Activated CD8-positive, alpha-beta T cell treated with anti-CD3 and anti-CD28 coated beads, Interleukin-2, amount 10 ng/mL, durations not matched to agents 7 days and 5 days (primary cell): ENCODE measurements around the gene GXYLT1. TPM values are rescaled to one million over a fixed set of nuclear protein-coding genes. Genes with fewer than 3 reads are reported as not detected.
"Not testable (repeated sequence)": the region's sequence is repeated elsewhere in the genome, so short reads cannot be mapped to it uniquely, and the experiment has no call there.

Experiments
- ATAC-seq: fragments of 150-1000 bp; cut with Tn5 transposase; one replicate; pipeline ENCODE4 v1.10.0; 2021; ENCODE audit warnings: moderate library complexity
- CTCF ChIA-PET: fragments of 350-600 bp; sonication (Branson Sonifier 250); formaldehyde crosslinking; loops from one replicate; lab custom pipeline; 2021; ENCODE audit warnings: antibody characterized with exemption; lab: Charles Lee
- POLR2A ChIA-PET: fragments of 350-600 bp; sonication (Branson Sonifier 250); formaldehyde crosslinking; loops from one replicate; lab custom pipeline; 2021; ENCODE audit warnings: antibody characterized with exemption; lab: Charles Lee
- DNase-seq: peaks from one replicate; pipeline ENCODE4 v3.0.0-alpha.2; 2020
- H3K27ac Mint-ChIP-seq: one replicate; pipeline ENCODE4 v1.8.0; 2021; ENCODE audit warnings: mild to moderate bottlenecking, mixed read lengths
- H3K27me3 Mint-ChIP-seq: one replicate; pipeline ENCODE4 v1.8.0; 2021; ENCODE audit warnings: low read depth, mixed read lengths
- H3K36me3 Mint-ChIP-seq: one replicate; pipeline ENCODE4 v1.8.0; 2021; ENCODE audit warnings: low read depth, mixed read lengths
- H3K4me1 Mint-ChIP-seq: one replicate; pipeline ENCODE4 v1.8.0; 2021; ENCODE audit warnings: low read depth, mixed read lengths
- H3K4me3 Mint-ChIP-seq: one replicate; pipeline ENCODE4 v1.8.0; 2021; ENCODE audit warnings: mild to moderate bottlenecking, mixed read lengths
- H3K9me3 Mint-ChIP-seq: one replicate; pipeline ENCODE4 v1.8.0; 2022; ENCODE audit warnings: mixed read lengths; ENCODE audit not compliant: insufficient read depth
- total RNA-seq, 2 experiments: library from RNA; stranded (reverse); gene quantifications; one replicate each; pipeline ENCODE4 v1.2.3, GENCODE V29; 2021

The GXYLT1 gene, protein sequence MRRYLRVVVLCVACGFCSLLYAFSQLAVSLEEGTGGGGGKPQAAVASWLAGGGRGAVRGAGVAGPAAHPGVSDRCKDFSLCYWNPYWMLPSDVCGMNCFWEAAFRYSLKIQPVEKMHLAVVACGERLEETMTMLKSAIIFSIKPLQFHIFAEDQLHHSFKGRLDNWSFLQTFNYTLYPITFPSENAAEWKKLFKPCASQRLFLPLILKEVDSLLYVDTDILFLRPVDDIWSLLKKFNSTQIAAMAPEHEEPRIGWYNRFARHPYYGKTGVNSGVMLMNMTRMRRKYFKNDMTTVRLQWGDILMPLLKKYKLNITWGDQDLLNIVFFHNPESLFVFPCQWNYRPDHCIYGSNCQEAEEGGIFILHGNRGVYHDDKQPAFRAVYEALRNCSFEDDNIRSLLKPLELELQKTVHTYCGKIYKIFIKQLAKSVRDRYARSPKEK
- total RNA-seq: 1 to 10 TPM; 7.5 to 9.0 TPM

GRCh38 chr12:42144408-42145196, at the start of gene GXYLT1:
Gene GXYLT1, minus strand, starts transcription at chr12:42144874. Its CDS starts 228 bp downstream, at chr12:42144646.
- ChIA-PET CTCF (interaction anchor here (0.8 to 1.5 kb wide), 8 partner anchors 12 to 228 kb away, joined by 3 to 4 read pairs (median 3); no protein-coding TSS in a partner anchor), POLR2A (interaction anchor here (0.8 kb wide), 2 partner anchors 14 to 187 kb away, joined by 3 read pairs; no protein-coding TSS in a partner anchor)
- Mint-ChIP-seq H3K27me3 (peaks cover 6% of the 10 kb centered on the region), H3K4me1 (peaks cover 37% of the 10 kb centered on the region), H3K27ac (peak within 1 kb of the TSS; percentile 83), H3K36me3 (peaks cover 5% of the 10 kb centered on the region), H3K4me3 (peak within 1 kb of the TSS; percentile 87), H3K9me3 (no peaks in the 10 kb centered on the region)
- DNase-seq: peak; percentile 80
- ATAC-seq: peak; percentile 95

GRCh38 chr12:42192686-42193085, 48.0 kb upstream of the GXYLT1 start:
- no peaks in the 10 kb centered on the region for H3K27me3 Mint-ChIP-seq
- no peaks in the 10 kb centered on the region for H3K9me3 Mint-ChIP-seq
- no peaks in the 10 kb centered on the region for H3K4me1 Mint-ChIP-seq
- ChIA-PET CTCF (no interaction called here), POLR2A (no interaction called here)
- no peak for ATAC-seq
- no peak overlapping the region for H3K4me3 Mint-ChIP-seq
- H3K36me3 Mint-ChIP-seq: peaks cover 7% of the 10 kb centered on the region
- no peak overlapping the region for H3K27ac Mint-ChIP-seq
- no peak for DNase-seq

DNA sequence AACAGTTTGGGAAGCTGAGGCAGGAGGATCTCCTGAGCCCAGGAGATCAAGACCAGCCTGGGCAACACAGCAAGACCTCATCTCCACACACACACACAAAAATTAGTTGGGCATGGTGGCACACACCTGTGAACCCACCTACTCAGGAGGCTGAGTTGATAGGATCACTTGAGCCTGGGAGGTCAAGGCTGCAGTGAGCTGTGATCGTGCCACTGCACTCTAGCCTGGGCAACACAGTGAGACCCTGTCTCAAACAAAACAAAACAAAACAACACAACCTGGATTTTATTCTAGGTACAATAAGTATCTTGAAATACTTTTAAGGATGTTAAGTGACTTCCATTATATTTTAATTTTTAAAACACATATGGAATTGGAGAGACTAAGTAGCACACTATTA, 47.6 kb upstream of the GXYLT1 start:
- Mint-ChIP-seq H3K27ac (no peak overlapping the region), H3K4me3 (no peak overlapping the region), H3K4me1 (no peaks in the 10 kb centered on the region), H3K27me3 (no peaks in the 10 kb centered on the region), H3K9me3 (no peaks in the 10 kb centered on the region), H3K36me3 (peaks cover 7% of the 10 kb centered on the region)
- DNase-seq: no peak
- ChIA-PET CTCF (no interaction called here), POLR2A (no interaction called here)
- no peak for ATAC-seq

GRCh38 chr12:42190376-42190775, 45.7 kb upstream of the GXYLT1 start:
- Mint-ChIP-seq H3K27me3 (no peaks in the 10 kb centered on the region), H3K4me1 (no peaks in the 10 kb centered on the region), H3K4me3 (no peak overlapping the region), H3K36me3 (peaks cover 5% of the 10 kb centered on the region), H3K27ac (no peak overlapping the region), H3K9me3 (no peaks in the 10 kb centered on the region)
- POLR2A ChIA-PET: no interaction called here
- ATAC-seq (no peak), DNase-seq (no peak)
- CTCF ChIA-PET: no interaction called here

GRCh38 chr12:42188275-42188674, 43.6 kb upstream of the GXYLT1 start:
- H3K4me1 Mint-ChIP-seq, CTCF ChIA-PET, H3K27me3 Mint-ChIP-seq, H3K9me3 Mint-ChIP-seq, H3K27ac Mint-ChIP-seq, ATAC-seq, DNase-seq, H3K4me3 Mint-ChIP-seq, H3K36me3 Mint-ChIP-seq: not testable (repeated sequence)
- POLR2A ChIA-PET: interaction anchor here (0.6 kb wide), 1 partner anchor 13 kb away, joined by 6 read pairs; no protein-coding TSS in a partner anchor

DNA sequence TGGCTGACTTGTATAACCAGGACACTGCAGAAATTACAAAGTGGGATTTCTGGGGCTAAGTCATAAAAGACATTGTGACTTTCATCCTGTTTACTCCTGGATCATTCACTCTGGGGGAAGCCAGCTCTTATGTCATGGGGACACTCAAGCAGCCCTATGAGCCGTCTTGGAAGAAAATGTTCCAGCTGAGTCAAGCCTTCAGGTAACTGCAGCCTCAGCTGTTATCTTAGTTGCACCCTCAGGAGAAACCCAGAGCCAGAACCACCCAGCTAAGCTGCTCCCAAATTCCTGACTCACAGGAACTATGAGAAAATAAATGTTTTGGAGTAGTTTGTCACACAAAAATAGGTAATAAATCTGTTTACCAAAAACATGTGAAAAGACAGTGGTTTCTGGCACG, 43.1 kb upstream of the GXYLT1 start:
- Mint-ChIP-seq H3K9me3 (no peaks in the 10 kb centered on the region), H3K27ac (no peak overlapping the region), H3K4me1 (no peaks in the 10 kb centered on the region), H3K4me3 (no peak overlapping the region), H3K36me3 (peaks cover 11% of the 10 kb centered on the region), H3K27me3 (no peaks in the 10 kb centered on the region)
- DNase-seq (no peak), ATAC-seq (no peak)
- CTCF ChIA-PET: no interaction called here
- POLR2A ChIA-PET: no interaction called here

GRCh38 chr12:42186793-42187192, 42.1 kb upstream of the GXYLT1 start:
- no peak overlapping the region for H3K27ac Mint-ChIP-seq
- peaks cover 8% of the 10 kb centered on the region for H3K36me3 Mint-ChIP-seq
- ChIA-PET CTCF (interaction anchor here (0.7 kb wide), 1 partner anchor 185 kb away, joined by 3 read pairs; no protein-coding TSS in a partner anchor), POLR2A (no interaction called here)
- no peak overlapping the region for H3K4me3 Mint-ChIP-seq
- H3K27me3 Mint-ChIP-seq: no peaks in the 10 kb centered on the region
- ATAC-seq: no peak
- no peaks in the 10 kb centered on the region for H3K9me3 Mint-ChIP-seq
- DNase-seq: no peak
- H3K4me1 Mint-ChIP-seq: no peaks in the 10 kb centered on the region

DNA sequence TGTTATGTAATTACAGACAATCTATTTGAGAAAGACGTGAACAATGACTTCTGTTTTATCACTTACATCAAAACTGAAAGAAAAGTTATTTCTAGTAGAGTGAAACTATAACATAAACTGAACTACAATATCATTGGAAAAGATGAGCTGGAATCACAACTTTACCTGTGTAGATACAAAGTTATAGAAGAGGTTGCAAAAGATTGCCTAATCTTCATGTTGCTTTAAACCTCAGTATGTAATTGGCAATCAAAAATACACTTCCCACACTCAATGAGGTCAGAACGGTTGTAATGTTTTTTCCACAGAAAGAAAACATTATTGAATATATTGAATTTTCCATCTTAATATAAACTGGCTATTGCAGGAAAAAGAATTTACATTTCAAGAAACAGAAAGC, 37.7 kb upstream of the GXYLT1 start:
- H3K4me3 Mint-ChIP-seq: no peak overlapping the region
- no peaks in the 10 kb centered on the region for H3K27me3 Mint-ChIP-seq
- no peak overlapping the region for H3K27ac Mint-ChIP-seq
- ATAC-seq: no peak
- CTCF ChIA-PET: no interaction called here
- H3K4me1 Mint-ChIP-seq: no peaks in the 10 kb centered on the region
- H3K9me3 Mint-ChIP-seq: no peaks in the 10 kb centered on the region
- no peak for DNase-seq
- POLR2A ChIA-PET: no interaction called here
- peaks cover 11% of the 10 kb centered on the region for H3K36me3 Mint-ChIP-seq

- DNase-seq (no peak), ATAC-seq (no peak)
- Mint-ChIP-seq H3K4me1 (no peaks in the 10 kb centered on the region), H3K27ac (no peak overlapping the region), H3K27me3 (no peaks in the 10 kb centered on the region), H3K9me3 (peaks cover 5% of the 10 kb centered on the region), H3K36me3 (peaks cover 20% of the 10 kb centered on the region), H3K4me3 (no peak overlapping the region)
- ChIA-PET CTCF (no interaction called here), POLR2A (no interaction called here)
Observed at GRCh38 chr12:42180990-42181596, 36.4 kb upstream of the GXYLT1 start.

- peaks cover 5% of the 10 kb centered on the region for H3K9me3 Mint-ChIP-seq
- no peak for ATAC-seq
- ChIA-PET POLR2A (no interaction called here), CTCF (no interaction called here)
- peaks cover 22% of the 10 kb centered on the region for H3K36me3 Mint-ChIP-seq
- DNase-seq: no peak
- H3K27me3 Mint-ChIP-seq: no peaks in the 10 kb centered on the region
- peaks cover under 1% of the 10 kb centered on the region for H3K4me1 Mint-ChIP-seq
- no peak overlapping the region for H3K4me3 Mint-ChIP-seq
- H3K27ac Mint-ChIP-seq: no peak overlapping the region
Observed at GRCh38 chr12:42178101-42178500, 33.4 kb upstream of the GXYLT1 start.

- peaks cover 5% of the 10 kb centered on the region for H3K9me3 Mint-ChIP-seq
- H3K4me3 Mint-ChIP-seq: no peak overlapping the region
- H3K27ac Mint-ChIP-seq: no peak overlapping the region
- peaks cover 20% of the 10 kb centered on the region for H3K36me3 Mint-ChIP-seq
- ATAC-seq (no peak), DNase-seq (no peak)
- peaks cover 4% of the 10 kb centered on the region for H3K4me1 Mint-ChIP-seq
- H3K27me3 Mint-ChIP-seq: no peaks in the 10 kb centered on the region
- ChIA-PET CTCF (no interaction called here), POLR2A (no interaction called here)
Observed at GRCh38 chr12:42174978-42175377, 30.3 kb upstream of the GXYLT1 start.
